K562 (cell line): ENCODE measurements around the gene NOP14. TPM values are rescaled to one million over a fixed set of nuclear protein-coding genes. Genes with fewer than 3 reads are reported as not detected.

ENCODE experiments used
- CHD4 ChIP-seq: fragments of 200-600 bp; sonication (generic); IDR thresholded peaks from 3 replicates; pipeline ENCODE4 v1.6.1; 2012; ENCODE audit warnings: low read depth, mild to moderate bottlenecking, mixed read lengths, low read length, inconsistent platforms; ENCODE audit not compliant: insufficient read depth, insufficient replicate concordance, poor library complexity, severe bottlenecking
- ELF1 ChIP-seq: fragments of 200-800 bp; sonication (Bioruptor generic); IDR thresholded peaks from 2 replicates; pipeline ENCODE4 v1.6.1; 2016; ENCODE audit warnings: missing genetic modification characterization, missing compliant biosample characterization
- HDGF ChIP-seq: fragments of 450-650 bp; IDR thresholded peaks from 2 replicates; pipeline ENCODE4 v1.6.1; 2016
- IRF2 ChIP-seq: sonication (generic); formaldehyde crosslinking; IDR thresholded peaks from 2 replicates; pipeline ENCODE4 v1.8.1; 2022; ENCODE audit warnings: mild to moderate bottlenecking, missing genetic modification reagents
- KLF16 ChIP-seq: IDR thresholded peaks from 2 replicates; pipeline ENCODE4 v1.6.1; 2016; ENCODE audit warnings: antibody characterized with exemption
- NCOA6 ChIP-seq: fragments of 450-650 bp; IDR thresholded peaks from 2 replicates; pipeline ENCODE4 v1.6.1; 2017; ENCODE audit warnings: mild to moderate bottlenecking
- NCOR1 ChIP-seq: fragments of 450-650 bp; IDR thresholded peaks from 2 replicates; pipeline ENCODE4 v1.6.1; 2016; ENCODE audit warnings: mild to moderate bottlenecking, moderate library complexity
- POLR2AphosphoS2 ChIP-seq: IDR thresholded peaks from 2 replicates; pipeline ENCODE4 v1.6.1; 2012; ENCODE audit warnings: low read length, improper control_type of control experiment
- PTRF ChIP-seq: fragments of 450-650 bp; IDR thresholded peaks from 2 replicates; pipeline ENCODE4 v1.6.1; 2016; ENCODE audit warnings: mild to moderate bottlenecking, missing genetic modification characterization, missing compliant biosample characterization
- SMAD1 ChIP-seq: fragments of 150-350 bp; IDR thresholded peaks from 2 replicates; pipeline ENCODE4 v1.6.1; 2014; ENCODE audit warnings: low read length, low read depth; ENCODE audit not compliant: partially characterized antibody
- TBL1XR1 ChIP-seq, 2 experiments: IDR thresholded peaks; 2 replicates each; pipeline ENCODE4 v1.6.1; 2012; ENCODE audit warnings: improper control_type of control experiment in 2 of 2, low read length in 2 of 2, mild to moderate bottlenecking in 1 of 2
- TFAM ChIP-seq: fragments of 250-450 bp; sonication (Bioruptor Pico); conservative IDR thresholded peaks from 2 replicates; pipeline ENCODE4 v1.5.0; 2021; ENCODE audit warnings: mild to moderate bottlenecking, moderate library complexity
- ZNF12 ChIP-seq: sonication (generic); formaldehyde crosslinking; IDR thresholded peaks from 2 replicates; pipeline ENCODE4 v1.4.0; 2020; ENCODE audit warnings: mild to moderate bottlenecking, missing genetic modification reagents
- ZSCAN32 ChIP-seq: fragments of 450-650 bp; formaldehyde crosslinking; IDR thresholded peaks from 2 replicates; pipeline ENCODE4 v1.4.0; 2020; ENCODE audit warnings: mild to moderate bottlenecking, moderate library complexity
- polyA plus RNA-seq, 8 experiments: library from polyadenylated mRNA; depleted of rRNA in 4 of 8; stranded (reverse) in 5 of 8; unstranded in 3 of 8; fragments of >200 nt; fragmentation: Nextera tagmentation in 2 of 8; fragmentation: Illumina TruSeq in 1 of 8; extraction: Ambion mirVana in 2 of 8; extraction: Trizol in 1 of 8; gene quantifications; 2 replicates each; pipeline versions ENCODE4 v1.2.1 to v1.2.3, GENCODE V29; 2011 to 2014; ENCODE audit warnings: inconsistent platforms in 1 of 8, missing spikeins in 1 of 8
- total RNA-seq, 7 experiments: library from RNA; depleted of rRNA in 6 of 7; stranded (reverse); fragments of >200 nt in 6 of 7; fragmentation: Illumina TruSeq in 2 of 7; extraction: Trizol in 2 of 7; gene quantifications; 2 replicates each; pipeline versions ENCODE4 v1.2.1 to v1.2.3, GENCODE V29; 2011 to 2021; ENCODE audit warnings: low replicate concordance in 1 of 7
- TF ChIP-seq, protein P1 (sequence below): fragments of 250-450 bp; sonication (Bioruptor Pico); IDR thresholded peaks from 2 replicates; pipeline ENCODE4 v1.5.0; 2021; ENCODE audit warnings: mild to moderate bottlenecking, moderate library complexity
- TF ChIP-seq, protein P2 (sequence below): IDR thresholded peaks from 3 replicates; pipeline ENCODE4 v1.6.1; 2011; ENCODE audit warnings: borderline replicate concordance, mild to moderate bottlenecking, moderate library complexity; ENCODE audit not compliant: insufficient read length; ENCODE audit errors: extremely low read depth
- TF ChIP-seq, protein P3 (sequence below): fragments of 250-450 bp; sonication (Bioruptor Pico); IDR thresholded peaks from 2 replicates; pipeline ENCODE4 v1.9.0; 2021; ENCODE audit warnings: mild to moderate bottlenecking, inconsistent platforms
- TF ChIP-seq, protein P4 (sequence below): fragments of 250-450 bp; sonication (Bioruptor Pico); IDR thresholded peaks from 2 replicates; pipeline ENCODE4 v1.4.0; 2020; ENCODE audit warnings: mild to moderate bottlenecking

The NOP14 gene
- total and polyA plus RNA-seq, 9 of the 15 experiments (the other 6 are each of a cell fraction or from before 2014, with no cell fraction given): 12.7 to 76.0 (median 50.9) TPM

GRCh38 chr4:2963175-2963965 is at the start of gene NOP14, which contains the start of gene GRK4 (continued):
- TF ChIP-seq, protein P1, sequence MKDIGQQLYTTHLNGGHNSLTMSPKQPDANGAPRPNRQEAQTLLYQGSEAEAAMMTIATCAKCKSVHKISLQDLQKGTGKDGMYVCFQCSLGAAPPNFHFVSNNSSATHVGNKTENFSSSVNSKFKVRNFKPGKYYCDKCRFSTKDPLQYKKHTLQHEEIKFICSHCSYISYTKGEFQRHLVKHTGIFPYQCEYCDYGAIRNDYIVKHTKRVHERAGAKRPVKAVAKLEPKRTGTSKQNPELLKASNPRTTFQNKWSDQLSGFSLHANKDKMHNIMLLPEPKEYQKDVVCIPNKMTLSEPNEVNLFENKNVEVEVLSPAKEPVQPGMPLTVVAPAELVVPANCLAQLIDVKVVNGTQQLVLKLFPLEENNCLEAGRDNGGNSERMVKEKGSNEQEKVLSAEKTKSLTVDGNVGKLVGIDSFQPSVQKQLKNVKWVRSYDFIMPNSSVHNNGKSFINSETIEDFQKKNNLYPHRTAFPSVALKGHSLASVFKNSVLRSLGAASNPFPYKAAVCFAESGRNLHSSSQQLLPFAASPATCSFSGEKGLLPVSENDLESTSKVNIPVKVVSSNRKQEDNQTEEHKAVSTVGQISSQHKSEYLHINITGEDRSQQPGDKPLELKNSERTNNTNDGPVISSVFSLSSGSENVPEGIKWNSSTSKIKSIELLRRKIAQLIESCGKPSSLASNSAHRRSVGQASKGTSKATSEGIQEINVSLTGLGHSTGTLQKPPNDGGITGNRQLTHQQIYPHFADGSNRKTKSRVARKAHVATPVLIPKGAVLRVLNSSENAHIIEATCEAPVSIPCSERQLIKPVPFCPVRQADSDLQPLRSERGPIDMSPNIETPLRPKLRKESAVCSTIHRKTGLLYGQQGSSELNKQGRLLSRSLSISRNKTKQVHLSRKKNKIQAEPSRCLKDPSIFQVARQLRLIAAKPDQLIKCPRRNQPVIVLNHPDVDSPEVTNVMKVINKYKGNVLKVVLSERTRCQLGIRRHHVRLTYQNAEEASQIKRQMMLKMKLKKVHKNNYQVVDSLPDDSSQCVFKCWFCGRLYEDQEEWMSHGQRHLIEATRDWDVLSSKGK (CRISPR knock-in tag): no peak
- no peak for TF ChIP-seq PTRF
- TF ChIP-seq KLF16: no peak
- no peak for TF ChIP-seq TBL1XR1 (IDR thresholded peaks at IDR 0.05; ENCODE audit: low read length in 2 of 2)
- TF ChIP-seq, protein P2, sequence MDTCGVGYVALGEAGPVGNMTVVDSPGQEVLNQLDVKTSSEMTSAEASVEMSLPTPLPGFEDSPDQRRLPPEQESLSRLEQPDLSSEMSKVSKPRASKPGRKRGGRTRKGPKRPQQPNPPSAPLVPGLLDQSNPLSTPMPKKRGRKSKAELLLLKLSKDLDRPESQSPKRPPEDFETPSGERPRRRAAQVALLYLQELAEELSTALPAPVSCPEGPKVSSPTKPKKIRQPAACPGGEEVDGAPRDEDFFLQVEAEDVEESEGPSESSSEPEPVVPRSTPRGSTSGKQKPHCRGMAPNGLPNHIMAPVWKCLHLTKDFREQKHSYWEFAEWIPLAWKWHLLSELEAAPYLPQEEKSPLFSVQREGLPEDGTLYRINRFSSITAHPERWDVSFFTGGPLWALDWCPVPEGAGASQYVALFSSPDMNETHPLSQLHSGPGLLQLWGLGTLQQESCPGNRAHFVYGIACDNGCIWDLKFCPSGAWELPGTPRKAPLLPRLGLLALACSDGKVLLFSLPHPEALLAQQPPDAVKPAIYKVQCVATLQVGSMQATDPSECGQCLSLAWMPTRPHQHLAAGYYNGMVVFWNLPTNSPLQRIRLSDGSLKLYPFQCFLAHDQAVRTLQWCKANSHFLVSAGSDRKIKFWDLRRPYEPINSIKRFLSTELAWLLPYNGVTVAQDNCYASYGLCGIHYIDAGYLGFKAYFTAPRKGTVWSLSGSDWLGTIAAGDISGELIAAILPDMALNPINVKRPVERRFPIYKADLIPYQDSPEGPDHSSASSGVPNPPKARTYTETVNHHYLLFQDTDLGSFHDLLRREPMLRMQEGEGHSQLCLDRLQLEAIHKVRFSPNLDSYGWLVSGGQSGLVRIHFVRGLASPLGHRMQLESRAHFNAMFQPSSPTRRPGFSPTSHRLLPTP: no peak
- TF ChIP-seq, protein P3, sequence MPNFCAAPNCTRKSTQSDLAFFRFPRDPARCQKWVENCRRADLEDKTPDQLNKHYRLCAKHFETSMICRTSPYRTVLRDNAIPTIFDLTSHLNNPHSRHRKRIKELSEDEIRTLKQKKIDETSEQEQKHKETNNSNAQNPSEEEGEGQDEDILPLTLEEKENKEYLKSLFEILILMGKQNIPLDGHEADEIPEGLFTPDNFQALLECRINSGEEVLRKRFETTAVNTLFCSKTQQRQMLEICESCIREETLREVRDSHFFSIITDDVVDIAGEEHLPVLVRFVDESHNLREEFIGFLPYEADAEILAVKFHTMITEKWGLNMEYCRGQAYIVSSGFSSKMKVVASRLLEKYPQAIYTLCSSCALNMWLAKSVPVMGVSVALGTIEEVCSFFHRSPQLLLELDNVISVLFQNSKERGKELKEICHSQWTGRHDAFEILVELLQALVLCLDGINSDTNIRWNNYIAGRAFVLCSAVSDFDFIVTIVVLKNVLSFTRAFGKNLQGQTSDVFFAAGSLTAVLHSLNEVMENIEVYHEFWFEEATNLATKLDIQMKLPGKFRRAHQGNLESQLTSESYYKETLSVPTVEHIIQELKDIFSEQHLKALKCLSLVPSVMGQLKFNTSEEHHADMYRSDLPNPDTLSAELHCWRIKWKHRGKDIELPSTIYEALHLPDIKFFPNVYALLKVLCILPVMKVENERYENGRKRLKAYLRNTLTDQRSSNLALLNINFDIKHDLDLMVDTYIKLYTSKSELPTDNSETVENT (CRISPR knock-in tag): 0 out of 2 replicates have a peak, but pooled peaks have one; percentile 17
- no peak for TF ChIP-seq SMAD1
- no peak for TF ChIP-seq TFAM
- TF ChIP-seq, protein P4, sequence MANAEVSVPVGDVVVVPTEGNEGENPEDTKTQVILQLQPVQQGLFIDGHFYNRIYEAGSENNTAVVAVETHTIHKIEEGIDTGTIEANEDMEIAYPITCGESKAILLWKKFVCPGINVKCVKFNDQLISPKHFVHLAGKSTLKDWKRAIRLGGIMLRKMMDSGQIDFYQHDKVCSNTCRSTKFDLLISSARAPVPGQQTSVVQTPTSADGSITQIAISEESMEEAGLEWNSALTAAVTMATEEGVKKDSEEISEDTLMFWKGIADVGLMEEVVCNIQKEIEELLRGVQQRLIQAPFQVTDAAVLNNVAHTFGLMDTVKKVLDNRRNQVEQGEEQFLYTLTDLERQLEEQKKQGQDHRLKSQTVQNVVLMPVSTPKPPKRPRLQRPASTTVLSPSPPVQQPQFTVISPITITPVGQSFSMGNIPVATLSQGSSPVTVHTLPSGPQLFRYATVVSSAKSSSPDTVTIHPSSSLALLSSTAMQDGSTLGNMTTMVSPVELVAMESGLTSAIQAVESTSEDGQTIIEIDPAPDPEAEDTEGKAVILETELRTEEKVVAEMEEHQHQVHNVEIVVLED: peak; percentile 87
- TF ChIP-seq ZNF12: peak; percentile 67
- no peak for TF ChIP-seq CHD4
- TF ChIP-seq IRF2 (CRISPR knock-in tag): no peak
- TF ChIP-seq HDGF: no peak
- TF ChIP-seq NCOR1: no peak
- TF ChIP-seq ELF1 (tag): peak; percentile 70
- no peak for TF ChIP-seq ZSCAN32
- no peak for TF ChIP-seq NCOA6
- no peak for TF ChIP-seq POLR2AphosphoS2
